IMR-90 (cell line): ENCODE data around the gene NFIX. TPM values are rescaled to one million over a fixed set of nuclear protein-coding genes. Genes with fewer than 3 reads are reported as not detected.

Experiments
- ATAC-seq: fragments of 200-7000 bp; cut with Tn5 transposase; 2 replicates; pipeline ENCODE4 v1.9.1; 2020; ENCODE audit warnings: low read depth, mild to moderate bottlenecking, moderate library complexity
- BruUV-seq: library from RNA; stranded (reverse); fragments of 400-500 nt; replicated peaks from 2 replicates; lab custom pipeline; 2021; lab: Mats Ljungman, UMichigan
- CTCF ChIA-PET: fragments of 300-600 bp; formaldehyde crosslinking; extraction: SDS; loops from one replicate; lab custom pipeline; 2021; ENCODE audit warnings: antibody characterized with exemption; lab: Yijun Ruan, JAX
- POLR2A ChIA-PET: fragments of 300-600 bp; sonication (Branson Sonifier 250); formaldehyde crosslinking; loops from one replicate; lab custom pipeline; 2022; ENCODE audit warnings: antibody characterized with exemption; ENCODE audit not compliant: unreplicated experiment; lab: Charles Lee
- DNase-seq: peaks from one replicate; pipeline ENCODE4 v3.0.0; 2013
- H2AFZ ChIP-seq: replicated peaks from 2 replicates; pipeline ENCODE3; 2013; ENCODE audit warnings: low read length, mild to moderate bottlenecking; ENCODE audit not compliant: poor library complexity
- H2AK5ac ChIP-seq: 2 replicates; pipeline ENCODE4 v1.6.1; 2013; ENCODE audit warnings: low read depth, low read length, inconsistent platforms
- H2AK9ac ChIP-seq: replicated peaks from 2 replicates; pipeline ENCODE3; 2013; ENCODE audit warnings: mild to moderate bottlenecking, low read depth, low read length, moderate library complexity; ENCODE audit not compliant: poor library complexity
- H2BK120ac ChIP-seq: 2 replicates; pipeline ENCODE4 v1.6.1; 2013; ENCODE audit warnings: low read depth, low read length, inconsistent platforms
- H2BK15ac ChIP-seq: 3 replicates; pipeline ENCODE4 v1.6.1; 2013; ENCODE audit warnings: low read depth, low read length, inconsistent platforms
- H2BK20ac ChIP-seq: 2 replicates; pipeline ENCODE4 v1.6.1; 2013; ENCODE audit warnings: low read depth, mild to moderate bottlenecking, inconsistent platforms, low read length, moderate library complexity
- H2BK5ac ChIP-seq: 2 replicates; pipeline ENCODE4 v1.6.1; 2013; ENCODE audit warnings: mild to moderate bottlenecking, low read depth, low read length, inconsistent platforms; ENCODE audit not compliant: poor library complexity, severe bottlenecking
- H3K14ac ChIP-seq: replicated peaks from 2 replicates; pipeline ENCODE4 v1.6.1; 2013; ENCODE audit warnings: low read depth, low read length, inconsistent platforms
- H3K18ac ChIP-seq: 2 replicates; pipeline ENCODE4 v1.6.1; 2013; ENCODE audit warnings: low read depth, low read length, control low read depth
- H3K23ac ChIP-seq: 2 replicates; pipeline ENCODE4 v1.6.1; 2013; ENCODE audit warnings: low read depth, low read length, inconsistent platforms
- H3K27ac ChIP-seq: 2 replicates; pipeline ENCODE4 v1.5.1; 2013; ENCODE audit warnings: mild to moderate bottlenecking, control low read depth, low read length; ENCODE audit not compliant: insufficient read depth
- H3K27me3 ChIP-seq: 2 replicates; pipeline ENCODE4 v1.6.1; 2013; ENCODE audit warnings: low read length; ENCODE audit not compliant: control insufficient read depth, insufficient read depth
- H3K36me3 ChIP-seq: 2 replicates; pipeline ENCODE4 v1.6.1; 2013; ENCODE audit warnings: low read length, mixed read lengths; ENCODE audit not compliant: control insufficient read depth, insufficient read depth
- H3K4ac ChIP-seq: 2 replicates; pipeline ENCODE4 v1.6.1; 2013; ENCODE audit warnings: low read depth, low read length, inconsistent platforms
- H3K4me1 ChIP-seq: 2 replicates; pipeline ENCODE4 v1.6.1; 2013; ENCODE audit warnings: low read length, mixed read lengths; ENCODE audit not compliant: control insufficient read depth, insufficient read depth
- H3K4me2 ChIP-seq: 2 replicates; pipeline ENCODE4 v1.6.1; 2013; ENCODE audit warnings: low read depth, mild to moderate bottlenecking, control low read depth, low read length, moderate library complexity
- H3K4me3 ChIP-seq: 2 replicates; pipeline ENCODE4 v1.5.1; 2013; ENCODE audit warnings: low read depth, mild to moderate bottlenecking, control low read depth, low read length, moderate library complexity; ENCODE audit not compliant: insufficient read depth
- H3K56ac ChIP-seq: 2 replicates; pipeline ENCODE4 v1.6.1; 2013; ENCODE audit warnings: low read length, inconsistent platforms; ENCODE audit not compliant: insufficient read depth; ENCODE audit errors: extremely low read depth
- H3K79me1 ChIP-seq, 2 experiments: 2 replicates each; pipeline ENCODE4 v1.6.1; 2013; ENCODE audit warnings: low read length in 2 of 2, inconsistent platforms in 1 of 2, low read depth in 1 of 2
- H3K9ac ChIP-seq: 2 replicates; pipeline ENCODE4 v1.6.1; 2013; ENCODE audit warnings: low read depth, low read length, control low read depth
- H3K9me1 ChIP-seq: 2 replicates; pipeline ENCODE4 v1.6.1; 2013; ENCODE audit warnings: low read length, inconsistent platforms; ENCODE audit not compliant: insufficient read depth
- H3K9me3 ChIP-seq: 2 replicates; pipeline ENCODE4 v1.6.1; 2013; ENCODE audit warnings: low read length; ENCODE audit not compliant: control insufficient read depth, insufficient read depth
- H4K20me1 ChIP-seq: 2 replicates; pipeline ENCODE4 v1.6.1; 2013; ENCODE audit warnings: low read length, inconsistent platforms; ENCODE audit not compliant: insufficient read depth
- H4K5ac ChIP-seq: 2 replicates; pipeline ENCODE4 v1.6.1; 2013; ENCODE audit warnings: mild to moderate bottlenecking, low read depth, low read length, control low read depth
- H4K8ac ChIP-seq, 2 experiments: 2 replicates each; pipeline ENCODE4 v1.6.1; 2013; ENCODE audit warnings: low read depth in 2 of 2, low read length in 2 of 2, control low read depth in 1 of 2, inconsistent platforms in 1 of 2
- H4K91ac ChIP-seq: 2 replicates; pipeline ENCODE4 v1.6.1; 2013; ENCODE audit warnings: low read depth, low read length, inconsistent platforms; ENCODE audit not compliant: insufficient read depth
- ELK1 ChIP-seq: fragments of 150-350 bp; IDR thresholded peaks from 2 replicates; pipeline ENCODE4 v1.6.1; 2016; ENCODE audit warnings: low read depth, mild to moderate bottlenecking, low read length, moderate library complexity, borderline replicate concordance
- MAFK ChIP-seq: IDR thresholded peaks from 2 replicates; pipeline ENCODE4 v1.6.1; 2012; ENCODE audit warnings: low read depth, low read length, improper control_type of control experiment
- NFE2L2 ChIP-seq: fragments of 150-350 bp; IDR thresholded peaks from 2 replicates; pipeline ENCODE4 v1.6.1; 2016; ENCODE audit warnings: low read depth, mild to moderate bottlenecking, low read length
- RCOR1 ChIP-seq: IDR thresholded peaks from 2 replicates; pipeline ENCODE4 v1.6.1; 2012; ENCODE audit warnings: mild to moderate bottlenecking, low read length, improper control_type of control experiment; ENCODE audit not compliant: insufficient replicate concordance
- RFX5 ChIP-seq: IDR thresholded peaks from 2 replicates; pipeline ENCODE4 v1.8.0; 2012; ENCODE audit warnings: low read depth, mild to moderate bottlenecking, low read length, moderate library complexity
- SMC3 ChIP-seq: fragments of 150-350 bp; IDR thresholded peaks from 2 replicates; pipeline ENCODE4 v1.6.1; 2016; ENCODE audit warnings: low read depth, mild to moderate bottlenecking, antibody characterized with exemption, low read length, moderate library complexity
- USF2 ChIP-seq: fragments of 150-350 bp; IDR thresholded peaks from 2 replicates; pipeline ENCODE4 v1.6.1; 2017; ENCODE audit warnings: mild to moderate bottlenecking, antibody characterized with exemption, low read length, low read depth
- WGBS, 2 experiments: methylation state at CpG; one replicate each; pipeline versions ENCODE4 v1.1.5 to v1.1.7; 2013; ENCODE audit warnings: missing lambda C conversion rate in 2 of 2; ENCODE audit not compliant: insufficient read length in 1 of 2; ENCODE audit errors: extremely low coverage in 2 of 2; 5-methylcytosine and 5-hydroxymethylcytosine counted together
- dilution Hi-C: fragments of 300-500 bp; cut with HindIII; formaldehyde crosslinking; loops from one replicate; pipeline ENCODE4 v1.14.3; 2018; ENCODE audit warnings: low sequenced_read_pairs; ENCODE audit not compliant: unreplicated experiment
- in situ Hi-C: fragments of 300-500 bp; cut with MboI; formaldehyde crosslinking; loops from 3 replicates; pipeline ENCODE4 v1.14.3; 2019; ENCODE audit warnings: low sequenced_read_pairs, inconsistent platforms, mixed read lengths
- intact Hi-C: fragments of 100-400 bp; cut with micrococcal nuclease; formaldehyde crosslinking; loops from 2 replicates; pipeline ENCODE4 v1.10.0; 2022
- polyA plus RNA-seq, 3 experiments: library from polyadenylated mRNA; depleted of rRNA; stranded (reverse); fragments of >200 nt; gene quantifications; 2 replicates each; pipeline ENCODE4 v1.2.3, GENCODE V29; 2012; ENCODE audit warnings: low replicate concordance in 1 of 3
- total RNA-seq: library from RNA; depleted of rRNA; stranded (reverse); fragments of >200 nt; gene quantifications from 2 replicates; pipeline ENCODE4 v1.2.3, GENCODE V29; 2012

The NFIX gene
- total and polyA plus RNA-seq, 2 of the 4 experiments (the other 2 are of a cell fraction): 10.2 to 47.7 TPM

GRCh38 chr19:13066933-13067807 is 71.9 kb downstream of the NFIX start:
- Histone ChIP-seq H3K9me1 (no peaks in the 10 kb centered on the region), H2AFZ (no peak overlapping the region), H3K4me1 (peaks cover 5% of the 10 kb centered on the region), H3K79me1 (peaks cover 40 to 72% of the 10 kb centered on the region in 2 experiments), H3K14ac (no peak overlapping the region), H3K36me3 (peaks cover 9% of the 10 kb centered on the region), H2AK9ac (no peak overlapping the region), H4K8ac (no peak overlapping the region), H2BK20ac (no peak overlapping the region), H3K23ac (no peak overlapping the region), H2BK15ac (no peak overlapping the region), H3K4me2 (no peak overlapping the region), H3K56ac (no peak overlapping the region), H3K9ac (no peak overlapping the region), H4K20me1 (peaks cover 33% of the 10 kb centered on the region), H3K27ac (no peak overlapping the region), H2BK120ac (no peak overlapping the region), H3K4ac (no peak overlapping the region), H3K4me3 (no peak overlapping the region), H4K91ac (no peak overlapping the region), H4K5ac (no peak overlapping the region), H2AK5ac (no peak overlapping the region), H2BK5ac (no peak overlapping the region), H3K27me3 (no peaks in the 10 kb centered on the region), H3K18ac (no peak overlapping the region), H3K9me3 (no peaks in the 10 kb centered on the region)
- ATAC-seq (no peak), DNase-seq (no peak)
- intact Hi-C loops: no loop called here
- ChIA-PET POLR2A (no interaction called here), CTCF (no interaction called here)
- 82% methylated on average over 3 of the region's 17 CpGs; no CpG with 5 or more reads in 1 of the 2 experiments for WGBS, 2 experiments
- dilution Hi-C loops: no loop called here
- TF ChIP-seq ELK1 (no peak), MAFK (no peak), RCOR1 (no peak), RFX5 (no peak), NFE2L2 (no peak), USF2 (no peak), SMC3 (no peak)
- in situ Hi-C loops: no loop called here
- BruUV-seq: no TSS peak
